ENCODE data around the gene SPTBN1. TPM values are rescaled to one million over a fixed set of nuclear protein-coding genes. Genes with fewer than 3 reads are reported as not detected.

Gene SPTBN1
- total and polyA plus RNA-seq, 2 donors: 118 to 352 TPM

- 68% methylated on average over 2 of the region's 2 CpGs for WGBS
- H3K36me3 ChIP-seq (ENCODE audit: insufficient read depth): no peaks in the 10 kb centered on the region
- H3K27ac ChIP-seq (ENCODE audit: low read depth): no peak overlapping the region
- no peaks in the 10 kb centered on the region for H3K4me1 ChIP-seq (ENCODE audit: insufficient read depth)
- no peak overlapping the region for H3K4me3 ChIP-seq (ENCODE audit: low read depth, low read length)
- no peak for DNase-seq (ENCODE audit: extremely low spot score)
These were observed 264.4 kb downstream of the SPTBN1 start for GRCh38 chr2:54720563-54720962.

Other genes starting within 250 kb of the SPTBN1 start
- gene TSPYL6, start 200.1 kb upstream of the SPTBN1 start, total RNA-seq: 0.16 TPM
- not detected for gene TSPYL6, start 200.1 kb upstream of the SPTBN1 start, polyA plus RNA-seq